HFF-Myc (cell line): ENCODE measurements around the gene NRARP.

Experiments
- DNase-seq: peaks from one replicate; pipeline ENCODE4 v3.0.0-alpha.2; 2011; ENCODE audit warnings: low read depth; ENCODE audit errors: extremely low read depth
- H3K4me3 ChIP-seq: replicated peaks from 2 replicates; pipeline ENCODE4 v1.5.1; 2011; ENCODE audit warnings: low read depth, mild to moderate bottlenecking, control low read depth, low read length
- CTCF ChIP-seq: IDR thresholded peaks from 2 replicates; pipeline ENCODE4 v1.5.1; 2012; ENCODE audit warnings: mild to moderate bottlenecking, low read depth, low read length, control low read depth; ENCODE audit errors: missing control alignments

The NRARP gene

GRCh38 chr9:137251490-137252268, 50.4 kb downstream of the NRARP start:
- TF ChIP-seq CTCF, result no peak
- DNase-seq, result no peak
- H3K4me3 ChIP-seq, result no peak overlapping the region

- no peak for TF ChIP-seq CTCF
- no peak for DNase-seq
- no peak within 1 kb of the TSS for H3K4me3 ChIP-seq
Observed at GRCh38 chr9:137251194-137251461, 50.9 kb downstream of the NRARP start, which contains the start of gene STPG3. Gene STPG3, plus strand, starts transcription at chr9:137251286. Its CDS starts 1 bp downstream, at chr9:137251287.

GRCh38 chr9:137250329-137251193, 51.5 kb downstream of the NRARP start:
- no peak for DNase-seq
- TF ChIP-seq CTCF, result no peak
- no peak overlapping the region for H3K4me3 ChIP-seq
